HepG2 (cell line): Measurements from ENCODE around the gene BSND. TPM values are rescaled to one million over a fixed set of nuclear protein-coding genes. Genes with fewer than 3 reads are reported as not detected.

Experiments
- AGO2 ChIP-seq: fragments of 200-400 bp; formaldehyde crosslinking; optimal IDR thresholded peaks from 2 replicates; pipeline ENCODE3; 2017; ENCODE audit warnings: mild to moderate bottlenecking, low read depth, low read length, moderate library complexity
- CERS6 ChIP-seq: sonication (generic); formaldehyde crosslinking; IDR thresholded peaks from 2 replicates; pipeline ENCODE4 v1.5.0; 2020; ENCODE audit warnings: missing genetic modification reagents
- CHD4 ChIP-seq: fragments of 200-600 bp; sonication (generic); IDR thresholded peaks from 2 replicates; pipeline ENCODE4 v1.7.0; 2017; ENCODE audit warnings: mild to moderate bottlenecking, low read length, borderline replicate concordance
- EED ChIP-seq: sonication (generic); formaldehyde crosslinking; IDR thresholded peaks from 2 replicates; pipeline ENCODE4 v1.5.0; 2020; ENCODE audit warnings: mild to moderate bottlenecking, missing genetic modification reagents
- HNF4A ChIP-seq: sonication (generic); formaldehyde crosslinking; IDR thresholded peaks from 2 replicates; pipeline ENCODE4 v1.4.0; 2020; ENCODE audit warnings: missing genetic modification reagents
- KDM5B ChIP-seq: sonication (generic); formaldehyde crosslinking; IDR thresholded peaks from 2 replicates; pipeline ENCODE4 v1.4.0; 2020; ENCODE audit warnings: missing genetic modification reagents, mild to moderate bottlenecking, borderline replicate concordance
- LRRFIP1 ChIP-seq: sonication (generic); formaldehyde crosslinking; conservative IDR thresholded peaks from 2 replicates; pipeline ENCODE4 v1.4.0; 2020; ENCODE audit warnings: missing genetic modification reagents
- MBD4 ChIP-seq: IDR thresholded peaks from 2 replicates; pipeline ENCODE4 v1.6.1; 2012; ENCODE audit warnings: low read length, inconsistent platforms, borderline replicate concordance
- NFKB2 ChIP-seq: sonication (generic); formaldehyde crosslinking; IDR thresholded peaks from 2 replicates; pipeline ENCODE4 v1.4.0; 2020; ENCODE audit warnings: missing genetic modification reagents, borderline replicate concordance
- RNF2 ChIP-seq: fragments of 450-650 bp; conservative IDR thresholded peaks from 2 replicates; pipeline ENCODE4 v1.6.1; 2016; ENCODE audit warnings: low read depth
- SP140L ChIP-seq: sonication (generic); formaldehyde crosslinking; IDR thresholded peaks from 2 replicates; pipeline ENCODE4 v1.4.0; 2020; ENCODE audit warnings: missing genetic modification reagents, borderline replicate concordance
- TBP ChIP-seq: sonication (generic); formaldehyde crosslinking; IDR thresholded peaks from 2 replicates; pipeline ENCODE4 v1.5.0; 2020; ENCODE audit warnings: missing genetic modification reagents
- XBP1 ChIP-seq: sonication (generic); formaldehyde crosslinking; IDR thresholded peaks from 2 replicates; pipeline ENCODE4 v1.5.0; 2020; ENCODE audit warnings: missing genetic modification reagents
- ZBTB46 ChIP-seq: sonication (generic); formaldehyde crosslinking; IDR thresholded peaks from 2 replicates; pipeline ENCODE4 v1.4.0; 2020; ENCODE audit warnings: mild to moderate bottlenecking, missing genetic modification reagents, borderline replicate concordance
- ZFP1 ChIP-seq: IDR thresholded peaks from 2 replicates; pipeline ENCODE4 v1.6.1; 2016
- ZKSCAN1 ChIP-seq: fragments of 150-350 bp; IDR thresholded peaks from 2 replicates; pipeline ENCODE4 v1.6.1; 2014; ENCODE audit warnings: low read length
- ZNF619 ChIP-seq: sonication (generic); formaldehyde crosslinking; IDR thresholded peaks from 2 replicates; pipeline ENCODE4 v1.4.0; 2020; ENCODE audit warnings: mild to moderate bottlenecking, missing genetic modification reagents
- polyA plus RNA-seq, 8 experiments: library from polyadenylated mRNA; depleted of rRNA in 3 of 8; stranded (reverse) in 7 of 8; unstranded in 1 of 8; fragments of >200 nt; fragmentation: Illumina TruSeq in 4 of 8; extraction: Trizol in 4 of 8; gene quantifications; 2 replicates each; pipeline versions ENCODE4 v1.2.1 to v1.2.3, GENCODE V29; 2011 to 2016; ENCODE audit warnings: low read depth in 4 of 8, missing spikeins in 1 of 8, mixed read lengths in 1 of 8; ENCODE audit not compliant: insufficient read depth in 1 of 8
- total RNA-seq, 5 experiments: library from RNA; depleted of rRNA; stranded (reverse); fragments of >200 nt; fragmentation: Illumina TruSeq; extraction: Trizol; gene quantifications; 2 replicates each; pipeline ENCODE4 v1.2.3, GENCODE V29; 2016; ENCODE audit warnings: low read depth in 1 of 5
- TF ChIP-seq, protein P1 (sequence below): sonication (generic); formaldehyde crosslinking; IDR thresholded peaks from 2 replicates; pipeline ENCODE4 v1.8.0; 2022; ENCODE audit warnings: missing genetic modification reagents, mild to moderate bottlenecking, inconsistent platforms, borderline replicate concordance
- TF ChIP-seq, protein P2 (sequence below), 2 experiments: sonication (generic) in 1 of 2; formaldehyde crosslinking in 1 of 2; IDR thresholded peaks; 2 replicates each; pipeline versions ENCODE4 v1.4.0 to v1.6.1; 2016 to 2020; ENCODE audit warnings: borderline replicate concordance in 1 of 2, low read depth in 1 of 2, mild to moderate bottlenecking in 1 of 2, missing genetic modification reagents in 1 of 2

Gene BSND
- total and polyA plus RNA-seq, 2 of the 13 experiments (the other 11 are each of a cell fraction or from before 2014, with no cell fraction given): not detected

DNA sequence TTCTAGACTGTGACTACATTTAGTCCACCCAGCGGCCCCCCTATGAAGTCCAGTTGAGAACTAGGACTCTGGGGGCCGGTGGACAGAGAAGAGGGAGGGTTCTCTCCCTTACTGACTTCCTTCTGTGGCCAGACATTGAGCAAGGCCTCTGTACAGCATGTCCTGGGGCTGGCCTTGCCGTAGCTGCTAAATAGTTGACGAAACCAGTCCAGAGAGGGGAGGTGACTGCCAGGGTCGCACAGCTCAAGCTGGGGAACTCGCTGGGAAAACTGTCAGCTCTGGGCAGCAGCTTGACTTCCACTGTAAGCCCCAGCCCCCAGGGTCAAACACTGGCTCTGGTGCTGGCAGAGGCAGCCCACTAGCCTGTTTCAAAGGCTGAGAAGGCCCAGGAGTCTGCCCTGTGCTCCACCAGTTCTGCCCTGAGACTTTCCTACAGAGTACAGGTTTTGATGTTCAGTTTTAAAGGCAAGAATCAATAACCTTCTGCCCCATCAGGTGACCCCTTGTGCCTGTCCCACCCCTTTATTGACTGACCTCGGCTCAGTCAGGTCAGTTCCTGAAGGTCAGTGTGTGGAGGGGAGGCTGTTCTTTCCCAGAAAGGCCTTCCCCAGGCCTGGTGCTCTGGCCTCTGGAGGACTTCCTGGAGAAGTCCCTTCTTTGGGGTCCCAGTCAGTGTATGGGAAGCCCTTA lies 54.7 kb downstream of the BSND start (continued):
- TF ChIP-seq CHD4 (no peak), ZNF619 (no peak), RNF2 (no peak), SP140L (CRISPR knock-in tag) (no peak), MBD4 (no peak), HNF4A (CRISPR knock-in tag) (peak; percentile 82), EED (CRISPR knock-in tag) (no peak), ZFP1 (CRISPR knock-in tag) (no peak), XBP1 (CRISPR knock-in tag) (no peak), KDM5B (no peak), ZBTB46 (CRISPR knock-in tag) (no peak), CERS6 (CRISPR knock-in tag) (no peak), NFKB2 (CRISPR knock-in tag) (0 out of 2 replicates have a peak, but pooled peaks have one; percentile 18), LRRFIP1 (CRISPR knock-in tag) (no peak), AGO2 (no peak), TBP (CRISPR knock-in tag) (no peak), ZKSCAN1 (no peak)
- TF ChIP-seq, protein P1, sequence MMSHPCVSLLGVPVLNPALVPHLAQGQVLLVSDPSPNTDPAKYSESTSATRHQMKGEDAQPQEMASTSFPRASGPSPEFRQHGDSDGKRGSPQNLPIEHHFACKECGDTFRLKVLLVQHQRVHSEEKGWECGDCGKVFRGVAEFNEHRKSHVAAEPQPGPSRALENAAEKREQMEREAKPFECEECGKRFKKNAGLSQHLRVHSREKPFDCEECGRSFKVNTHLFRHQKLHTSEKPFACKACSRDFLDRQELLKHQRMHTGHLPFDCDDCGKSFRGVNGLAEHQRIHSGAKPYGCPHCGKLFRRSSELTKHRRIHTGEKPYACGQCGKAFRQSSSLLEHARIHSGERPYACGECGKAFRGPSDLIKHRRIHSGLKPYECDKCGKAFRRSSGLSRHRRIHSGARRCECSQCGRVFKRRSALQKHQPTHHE (CRISPR knock-in tag): no peak
- TF ChIP-seq, protein P2, sequence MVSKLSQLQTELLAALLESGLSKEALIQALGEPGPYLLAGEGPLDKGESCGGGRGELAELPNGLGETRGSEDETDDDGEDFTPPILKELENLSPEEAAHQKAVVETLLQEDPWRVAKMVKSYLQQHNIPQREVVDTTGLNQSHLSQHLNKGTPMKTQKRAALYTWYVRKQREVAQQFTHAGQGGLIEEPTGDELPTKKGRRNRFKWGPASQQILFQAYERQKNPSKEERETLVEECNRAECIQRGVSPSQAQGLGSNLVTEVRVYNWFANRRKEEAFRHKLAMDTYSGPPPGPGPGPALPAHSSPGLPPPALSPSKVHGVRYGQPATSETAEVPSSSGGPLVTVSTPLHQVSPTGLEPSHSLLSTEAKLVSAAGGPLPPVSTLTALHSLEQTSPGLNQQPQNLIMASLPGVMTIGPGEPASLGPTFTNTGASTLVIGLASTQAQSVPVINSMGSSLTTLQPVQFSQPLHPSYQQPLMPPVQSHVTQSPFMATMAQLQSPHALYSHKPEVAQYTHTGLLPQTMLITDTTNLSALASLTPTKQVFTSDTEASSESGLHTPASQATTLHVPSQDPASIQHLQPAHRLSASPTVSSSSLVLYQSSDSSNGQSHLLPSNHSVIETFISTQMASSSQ (IDR thresholded peaks at IDR 0.05; ENCODE audit: low read depth): 0 out of 2 replicates have a peak, but pooled peaks have one; percentile 49
- TF ChIP-seq, protein P2 (CRISPR knock-in tag; IDR thresholded peaks at IDR 0.05; ENCODE audit: borderline replicate concordance): no peak
